Measurements from ENCODE around the gene SS18L1.

The SS18L1 gene

GRCh38 chr20:62151835-62152364 is 8.3 kb downstream of the SS18L1 start:
- DNase-seq (ENCODE audit: low read depth in 1 of 2, low spot score in 1 of 2): no peak

GRCh38 chr20:62155428-62156253 is 12.1 kb downstream of the SS18L1 start:
- no peak for DNase-seq (ENCODE audit: low read depth in 1 of 2, low spot score in 1 of 2)

GRCh38 chr20:62156254-62156556 is 12.6 kb downstream of the SS18L1 start:
- DNase-seq (ENCODE audit: low read depth in 1 of 2, low spot score in 1 of 2): no peak

GRCh38 chr20:62156592-62157386 is 13.2 kb downstream of the SS18L1 start:
- peak; percentile 46 to 65 for DNase-seq (ENCODE audit: low read depth in 1 of 2, low spot score in 1 of 2)

GRCh38 chr20:62157387-62158087 is 14.0 kb downstream of the SS18L1 start:
- no peak for DNase-seq (ENCODE audit: low read depth in 1 of 2, low spot score in 1 of 2)

GRCh38 chr20:62158088-62158400 is 14.5 kb downstream of the SS18L1 start:
- no peak for DNase-seq (ENCODE audit: low read depth in 1 of 2, low spot score in 1 of 2)

GRCh38 chr20:62158541-62158940 is 15.0 kb downstream of the SS18L1 start:
- DNase-seq (ENCODE audit: low read depth in 1 of 2, low spot score in 1 of 2): no peak

GRCh38 chr20:62159052-62159451 is 15.5 kb downstream of the SS18L1 start:
- no peak for DNase-seq (ENCODE audit: low read depth in 1 of 2, low spot score in 1 of 2)

- DNase-seq (ENCODE audit: low read depth in 1 of 2, low spot score in 1 of 2): no peak
Measured at GRCh38 chr20:62159839-62160238, 16.3 kb downstream of the SS18L1 start.

GRCh38 chr20:62160253-62160652 is 16.7 kb downstream of the SS18L1 start:
- no peak for DNase-seq (ENCODE audit: low read depth in 1 of 2, low spot score in 1 of 2)

GRCh38 chr20:62160876-62161275 is 17.3 kb downstream of the SS18L1 start:
- no peak for DNase-seq (ENCODE audit: low read depth in 1 of 2, low spot score in 1 of 2)

- no peak for DNase-seq (ENCODE audit: low read depth in 1 of 2, low spot score in 1 of 2)
Measured at GRCh38 chr20:62161347-62161746, 17.8 kb downstream of the SS18L1 start.

GRCh38 chr20:62162765-62163484 is 19.4 kb downstream of the SS18L1 start:
- no peak for DNase-seq (ENCODE audit: low read depth in 1 of 2, low spot score in 1 of 2)

GRCh38 chr20:62163485-62163865 is 19.9 kb downstream of the SS18L1 start:
- no peak for DNase-seq (ENCODE audit: low read depth in 1 of 2, low spot score in 1 of 2)

- DNase-seq (ENCODE audit: low read depth in 1 of 2, low spot score in 1 of 2): no peak
Measured at GRCh38 chr20:62163986-62164762, 20.6 kb downstream of the SS18L1 start.

GRCh38 chr20:62164879-62165761 is 21.6 kb downstream of the SS18L1 start:
- DNase-seq (ENCODE audit: low read depth in 1 of 2, low spot score in 1 of 2): no peak

GRCh38 chr20:62165762-62166399 is 22.3 kb downstream of the SS18L1 start:
- DNase-seq (ENCODE audit: low read depth in 1 of 2, low spot score in 1 of 2): no peak

GRCh38 chr20:62167474-62167873 is 23.9 kb downstream of the SS18L1 start:
- DNase-seq (ENCODE audit: low read depth in 1 of 2, low spot score in 1 of 2): no peak

- no peak for DNase-seq (ENCODE audit: low read depth in 1 of 2, low spot score in 1 of 2)
Measured at GRCh38 chr20:62168061-62168460, 24.5 kb downstream of the SS18L1 start.
